A549 (cell line): ENCODE data around the gene COX14.

Experiments
- CHD4 ChIP-seq: fragments of 200-600 bp; sonication (generic); IDR thresholded peaks from 2 replicates; pipeline ENCODE4 v1.6.1; 2016; ENCODE audit warnings: antibody characterized with exemption, mild to moderate bottlenecking, borderline replicate concordance
- EP300 ChIP-seq, 2 experiments: fragments of >200 bp; sonication (Bioruptor Twin); formaldehyde crosslinking; IDR thresholded peaks; 2 replicates in 1 of 2; 3 replicates in 1 of 2; pipeline ENCODE4 v1.6.1; 2016 to 2017
- GATA3 ChIP-seq: IDR thresholded peaks from 2 replicates; pipeline ENCODE4 v1.6.1; 2012; ENCODE audit warnings: borderline replicate concordance
- HDAC2 ChIP-seq: fragments of 200-600 bp; sonication (generic); IDR thresholded peaks from 2 replicates; pipeline ENCODE4 v1.6.1; 2016
- JUNB ChIP-seq: fragments of >200 bp; sonication (Bioruptor Twin); formaldehyde crosslinking; IDR thresholded peaks from 2 replicates; pipeline ENCODE4 v1.6.1; 2016
- MAFK ChIP-seq: fragments of 450-650 bp; IDR thresholded peaks from 2 replicates; pipeline ENCODE4 v1.6.1; 2014; ENCODE audit not compliant: partially characterized antibody
- MYC ChIP-seq: IDR thresholded peaks from 2 replicates; pipeline ENCODE4 v1.6.1; 2012; ENCODE audit warnings: mild to moderate bottlenecking, inconsistent platforms, low read length, improper control_type of control experiment, borderline replicate concordance
- POLR2A ChIP-seq: IDR thresholded peaks from 2 replicates; pipeline ENCODE4 v1.6.1; 2012; ENCODE audit warnings: mild to moderate bottlenecking, low read length
- TF ChIP-seq, protein P1 (sequence below): fragments of >200 bp; sonication (Bioruptor Twin); formaldehyde crosslinking; IDR thresholded peaks from 3 replicates; pipeline ENCODE4 v1.5.1; 2016
- TF ChIP-seq, protein P2 (sequence below): fragments of 200-600 bp; sonication (generic); IDR thresholded peaks from 2 replicates; pipeline ENCODE4 v1.6.1; 2016; ENCODE audit warnings: antibody characterized with exemption, mild to moderate bottlenecking, moderate library complexity

DNA sequence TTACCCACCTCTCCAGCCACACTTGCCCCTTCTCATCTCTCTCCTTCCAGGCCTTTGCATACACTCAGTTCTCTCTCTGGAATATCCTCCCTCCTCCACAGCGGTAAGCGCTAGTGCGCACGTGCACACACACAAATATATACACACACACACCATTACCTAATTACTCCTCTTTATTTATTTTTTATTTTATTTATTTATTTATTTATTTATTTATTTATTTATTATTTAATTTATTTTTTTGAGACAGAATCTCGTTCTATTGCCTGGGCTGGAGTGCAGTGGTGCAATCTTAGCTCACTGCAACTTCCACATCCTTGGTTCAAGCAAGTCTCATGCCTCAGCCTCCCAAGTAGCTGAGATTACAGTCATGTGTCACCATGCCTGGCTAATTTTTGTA, 43.0 kb upstream of the COX14 start:
- TF ChIP-seq, protein P1, sequence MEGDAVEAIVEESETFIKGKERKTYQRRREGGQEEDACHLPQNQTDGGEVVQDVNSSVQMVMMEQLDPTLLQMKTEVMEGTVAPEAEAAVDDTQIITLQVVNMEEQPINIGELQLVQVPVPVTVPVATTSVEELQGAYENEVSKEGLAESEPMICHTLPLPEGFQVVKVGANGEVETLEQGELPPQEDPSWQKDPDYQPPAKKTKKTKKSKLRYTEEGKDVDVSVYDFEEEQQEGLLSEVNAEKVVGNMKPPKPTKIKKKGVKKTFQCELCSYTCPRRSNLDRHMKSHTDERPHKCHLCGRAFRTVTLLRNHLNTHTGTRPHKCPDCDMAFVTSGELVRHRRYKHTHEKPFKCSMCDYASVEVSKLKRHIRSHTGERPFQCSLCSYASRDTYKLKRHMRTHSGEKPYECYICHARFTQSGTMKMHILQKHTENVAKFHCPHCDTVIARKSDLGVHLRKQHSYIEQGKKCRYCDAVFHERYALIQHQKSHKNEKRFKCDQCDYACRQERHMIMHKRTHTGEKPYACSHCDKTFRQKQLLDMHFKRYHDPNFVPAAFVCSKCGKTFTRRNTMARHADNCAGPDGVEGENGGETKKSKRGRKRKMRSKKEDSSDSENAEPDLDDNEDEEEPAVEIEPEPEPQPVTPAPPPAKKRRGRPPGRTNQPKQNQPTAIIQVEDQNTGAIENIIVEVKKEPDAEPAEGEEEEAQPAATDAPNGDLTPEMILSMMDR = no peak
- no peak for TF ChIP-seq GATA3
- TF ChIP-seq EP300 (IDR thresholded peaks at IDR 0.05) = no peak
- TF ChIP-seq POLR2A = no peak
- no peak for TF ChIP-seq HDAC2
- TF ChIP-seq MYC = no peak
- TF ChIP-seq JUNB = no peak
- TF ChIP-seq MAFK = no peak
- no peak for TF ChIP-seq CHD4
- TF ChIP-seq, protein P2, sequence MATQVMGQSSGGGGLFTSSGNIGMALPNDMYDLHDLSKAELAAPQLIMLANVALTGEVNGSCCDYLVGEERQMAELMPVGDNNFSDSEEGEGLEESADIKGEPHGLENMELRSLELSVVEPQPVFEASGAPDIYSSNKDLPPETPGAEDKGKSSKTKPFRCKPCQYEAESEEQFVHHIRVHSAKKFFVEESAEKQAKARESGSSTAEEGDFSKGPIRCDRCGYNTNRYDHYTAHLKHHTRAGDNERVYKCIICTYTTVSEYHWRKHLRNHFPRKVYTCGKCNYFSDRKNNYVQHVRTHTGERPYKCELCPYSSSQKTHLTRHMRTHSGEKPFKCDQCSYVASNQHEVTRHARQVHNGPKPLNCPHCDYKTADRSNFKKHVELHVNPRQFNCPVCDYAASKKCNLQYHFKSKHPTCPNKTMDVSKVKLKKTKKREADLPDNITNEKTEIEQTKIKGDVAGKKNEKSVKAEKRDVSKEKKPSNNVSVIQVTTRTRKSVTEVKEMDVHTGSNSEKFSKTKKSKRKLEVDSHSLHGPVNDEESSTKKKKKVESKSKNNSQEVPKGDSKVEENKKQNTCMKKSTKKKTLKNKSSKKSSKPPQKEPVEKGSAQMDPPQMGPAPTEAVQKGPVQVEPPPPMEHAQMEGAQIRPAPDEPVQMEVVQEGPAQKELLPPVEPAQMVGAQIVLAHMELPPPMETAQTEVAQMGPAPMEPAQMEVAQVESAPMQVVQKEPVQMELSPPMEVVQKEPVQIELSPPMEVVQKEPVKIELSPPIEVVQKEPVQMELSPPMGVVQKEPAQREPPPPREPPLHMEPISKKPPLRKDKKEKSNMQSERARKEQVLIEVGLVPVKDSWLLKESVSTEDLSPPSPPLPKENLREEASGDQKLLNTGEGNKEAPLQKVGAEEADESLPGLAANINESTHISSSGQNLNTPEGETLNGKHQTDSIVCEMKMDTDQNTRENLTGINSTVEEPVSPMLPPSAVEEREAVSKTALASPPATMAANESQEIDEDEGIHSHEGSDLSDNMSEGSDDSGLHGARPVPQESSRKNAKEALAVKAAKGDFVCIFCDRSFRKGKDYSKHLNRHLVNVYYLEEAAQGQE = no peak
